HuH-7 (cell line): ENCODE measurements around the gene CDH4.

Source experiments
- DNase-seq: peaks from one replicate; pipeline ENCODE4 v3.0.0; 2011; ENCODE audit warnings: low spot score

Gene CDH4

GRCh38 chr20:61605862-61606557 lies 353.9 kb downstream of the CDH4 start:
- DNase-seq: no peak

- peak; percentile 72 for DNase-seq
Observed at GRCh38 chr20:61608275-61609085, 356.4 kb downstream of the CDH4 start.

DNA sequence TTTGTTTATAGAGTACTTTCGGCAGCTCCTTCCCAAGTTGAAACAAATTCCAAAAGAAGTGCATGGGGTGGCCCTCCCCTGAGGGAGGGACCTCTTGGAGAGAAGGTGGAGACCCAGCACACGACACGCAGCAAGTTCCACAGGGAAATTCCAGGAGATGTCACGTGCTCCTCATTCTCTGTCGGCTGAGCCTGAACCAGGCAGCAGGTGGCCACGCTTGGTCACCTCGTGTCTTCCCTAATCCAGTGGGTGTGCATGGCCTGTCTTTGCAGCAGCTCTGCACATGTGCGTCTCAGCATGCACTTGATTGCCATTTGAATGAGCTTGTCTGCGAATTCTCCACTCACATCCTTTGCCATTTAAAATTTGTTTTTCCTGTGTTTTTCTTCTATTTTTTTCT lies 357.4 kb downstream of the CDH4 start:
- DNase-seq: no peak

DNA sequence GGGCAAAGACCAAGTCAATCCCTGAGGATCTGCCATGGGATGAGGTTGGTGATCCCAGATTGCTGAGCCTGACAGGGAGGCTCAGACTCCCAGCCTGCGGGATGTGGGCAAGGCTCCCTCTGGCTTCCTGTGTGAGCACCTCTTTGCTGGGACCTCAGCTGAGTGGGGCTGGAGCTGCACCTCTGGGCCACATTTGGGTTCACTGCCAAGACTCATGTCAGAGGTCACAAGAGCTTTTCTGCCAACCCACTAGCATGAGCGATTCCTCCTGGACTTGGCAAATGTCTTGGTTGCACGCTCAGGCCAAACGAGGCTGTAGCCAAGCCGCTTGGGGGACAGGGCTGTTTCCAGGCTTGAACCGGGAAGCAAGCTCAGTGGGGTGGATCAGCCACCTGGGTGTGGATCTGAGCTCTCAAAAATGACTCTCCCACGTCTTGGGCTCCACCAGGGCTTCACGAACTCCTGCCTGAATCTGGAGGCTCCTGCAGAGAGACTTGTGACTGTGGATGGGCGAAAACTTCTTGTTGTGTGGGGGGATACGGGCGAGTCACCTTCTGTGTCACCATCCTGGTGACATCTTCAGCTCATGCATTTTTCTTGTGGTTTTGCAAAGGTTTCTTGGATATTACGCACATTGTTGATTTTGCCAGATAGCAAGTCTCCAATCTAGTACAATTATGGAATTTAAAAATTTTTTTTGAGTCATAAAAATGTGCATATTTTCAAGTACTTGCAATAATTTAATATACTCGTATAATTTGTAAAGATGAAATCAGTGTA lies 359.5 kb downstream of the CDH4 start:
- no peak for DNase-seq

- DNase-seq: no peak
Observed at GRCh38 chr20:61613917-61614705, 362.1 kb downstream of the CDH4 start.

DNA sequence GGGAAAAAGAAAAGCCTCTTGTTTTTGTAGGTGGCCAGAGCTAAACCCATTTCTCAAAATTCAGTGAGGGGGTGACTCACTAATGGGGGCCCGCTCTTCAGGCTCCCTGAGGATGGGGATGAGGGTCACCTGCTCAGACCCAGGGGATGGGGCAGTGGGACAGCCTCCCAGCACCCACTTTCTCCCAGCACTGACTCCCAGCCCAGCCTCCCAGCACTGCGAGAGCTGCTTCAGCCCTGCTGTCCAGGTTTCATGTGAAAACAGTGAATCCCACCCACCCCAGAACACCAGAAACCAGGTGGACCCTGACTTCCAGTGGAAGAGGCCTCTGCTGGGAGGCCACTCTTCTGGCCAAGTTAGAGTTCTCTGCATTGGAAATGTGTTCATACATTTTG lies 362.6 kb downstream of the CDH4 start:
- no peak for DNase-seq

GRCh38 chr20:61615806-61616205 lies 363.7 kb downstream of the CDH4 start:
- DNase-seq: no peak

DNA sequence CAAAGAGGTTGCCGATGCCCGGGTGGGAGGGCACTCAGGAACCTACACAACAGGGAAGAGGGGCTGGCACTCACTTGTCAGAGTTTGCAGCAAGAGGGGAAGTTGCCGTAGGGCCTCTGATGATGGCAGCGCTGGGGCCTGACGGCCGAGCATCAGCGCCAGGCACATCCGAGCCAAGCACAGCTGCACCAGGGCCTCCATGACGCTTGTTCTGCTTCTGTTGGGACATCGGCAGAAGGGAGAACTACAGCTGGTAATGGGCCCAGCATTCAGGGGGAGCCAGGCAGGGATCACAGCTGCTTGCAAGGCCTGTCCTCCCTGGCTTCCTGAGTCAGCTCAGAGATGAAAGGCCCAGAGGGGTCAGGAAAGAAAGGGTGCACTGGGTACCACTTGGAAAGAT lies 367.7 kb downstream of the CDH4 start:
- no peak for DNase-seq

DNA sequence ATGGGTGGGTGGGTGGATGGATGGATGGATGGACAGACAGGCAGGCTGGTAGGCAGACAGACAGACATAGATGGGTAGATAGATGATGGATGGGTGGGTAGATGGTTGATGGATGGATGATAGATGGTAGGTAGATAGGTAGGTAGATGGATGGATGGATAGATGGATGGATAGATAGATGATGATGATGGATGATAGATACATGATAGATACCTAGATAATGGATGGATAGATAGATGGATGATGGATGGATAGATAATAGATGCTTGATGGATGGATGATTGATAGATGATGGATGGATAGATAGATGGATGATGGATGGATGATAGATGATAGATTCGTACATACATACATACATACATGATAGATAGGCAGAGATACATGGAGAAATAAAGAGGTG lies 368.1 kb downstream of the CDH4 start:
- DNase-seq: no peak

DNA sequence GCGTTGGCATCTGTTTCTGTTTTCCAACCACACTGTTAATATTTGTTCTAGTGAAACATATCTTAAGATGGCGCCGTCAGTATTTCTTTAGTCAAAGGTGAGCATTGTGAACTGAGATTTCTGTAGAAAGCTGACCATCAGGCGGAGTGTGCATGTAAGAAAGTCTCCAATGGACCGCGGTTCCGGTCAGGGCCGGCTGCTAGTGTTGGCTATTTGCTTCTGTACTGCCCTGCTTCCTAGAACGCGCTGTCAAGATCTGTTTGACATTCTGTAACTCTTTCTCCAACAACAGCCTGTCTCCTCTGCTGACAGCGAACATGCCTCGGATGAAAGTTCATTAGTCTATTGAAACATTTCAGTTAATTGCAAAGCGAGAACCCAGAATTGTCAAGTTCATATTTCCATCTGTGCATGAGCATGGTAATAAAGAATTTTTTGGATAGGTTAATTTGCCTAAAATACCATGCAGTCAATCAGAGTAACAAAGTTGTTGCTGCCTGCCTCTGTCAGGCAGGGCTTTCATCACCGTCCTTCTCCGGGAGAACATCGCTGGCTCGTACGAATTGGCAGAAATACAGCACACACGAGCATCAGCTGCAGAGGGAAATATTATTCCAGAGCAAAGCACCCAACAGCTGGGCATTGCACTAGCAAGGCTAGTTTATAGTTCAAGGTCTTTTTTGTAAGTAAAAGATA lies 369.1 kb downstream of the CDH4 start:
- DNase-seq: no peak

GRCh38 chr20:61621852-61622251 lies 369.8 kb downstream of the CDH4 start:
- no peak for DNase-seq

DNA sequence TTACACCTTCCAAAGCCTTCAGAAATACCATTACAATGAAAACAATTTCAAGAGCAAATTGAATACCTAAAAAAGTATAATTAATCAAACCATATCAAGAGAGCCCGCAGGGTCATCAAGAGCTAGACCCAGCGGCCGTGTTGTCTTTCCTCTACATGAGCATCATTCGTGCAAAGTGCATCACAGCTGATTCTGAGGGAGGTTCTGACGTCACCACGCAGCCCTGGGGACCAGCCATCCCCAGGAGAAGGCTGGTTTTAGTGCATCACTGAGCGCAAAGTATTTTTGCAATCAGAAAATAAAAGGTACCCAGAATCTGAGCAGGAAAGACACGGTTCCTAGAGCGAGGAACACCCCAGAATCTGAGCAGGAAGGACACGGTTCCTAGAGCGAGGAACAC lies 371.4 kb downstream of the CDH4 start:
- no peak for DNase-seq

DNA sequence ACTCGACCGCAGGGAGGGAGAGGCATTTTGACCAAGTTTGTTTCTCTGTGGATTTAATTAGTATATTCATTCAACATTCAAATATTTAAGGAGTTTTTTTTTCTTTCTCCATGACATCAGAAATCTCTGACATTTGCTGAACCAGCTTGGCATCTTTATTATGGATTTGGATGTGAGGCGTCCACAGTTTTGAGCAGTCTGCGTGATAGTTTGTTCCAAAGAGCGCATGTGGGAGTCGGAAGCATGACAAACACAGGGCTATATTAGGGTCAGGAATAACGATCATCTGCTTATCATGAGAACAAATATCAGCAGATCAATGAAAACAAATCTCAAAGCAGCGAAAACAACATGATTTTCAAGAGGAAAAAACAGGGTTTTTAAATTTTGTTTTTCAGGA lies 373.2 kb downstream of the CDH4 start:
- DNase-seq: no peak

- DNase-seq: no peak
Observed at GRCh38 chr20:61626412-61626811, 374.4 kb downstream of the CDH4 start.

DNA sequence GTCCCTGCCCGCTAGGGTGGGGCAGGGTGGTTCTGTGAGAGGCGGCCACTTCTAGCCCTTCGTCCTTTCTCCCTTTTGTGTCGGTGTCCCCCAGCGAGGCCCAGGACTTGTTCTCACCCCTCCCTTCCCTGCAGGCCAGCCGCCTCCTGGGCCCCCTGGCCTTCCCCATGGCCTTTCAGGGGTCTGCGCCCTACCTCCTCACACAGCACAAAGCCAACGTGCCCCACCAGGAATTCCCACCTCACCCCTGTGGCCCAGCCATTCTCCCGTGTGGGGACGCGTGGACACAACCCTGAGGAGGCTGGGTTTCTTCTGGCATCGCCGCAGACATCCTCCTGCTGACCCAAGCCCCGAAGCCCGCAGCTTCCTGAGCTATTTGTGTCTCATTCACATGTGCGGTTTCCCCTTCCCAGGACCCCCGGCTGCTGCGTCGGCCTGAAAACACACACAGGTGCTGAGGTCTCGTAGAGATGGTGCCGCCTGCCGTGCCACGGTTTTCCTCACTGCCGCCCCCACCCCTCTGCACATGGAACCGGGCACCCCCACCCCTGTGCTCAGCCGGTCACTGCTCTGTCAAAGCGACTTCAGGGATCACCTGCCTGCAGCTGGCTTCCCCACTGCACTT lies 375.8 kb downstream of the CDH4 start:
- no peak for DNase-seq

GRCh38 chr20:61628480-61628879 lies 376.4 kb downstream of the CDH4 start:
- no peak for DNase-seq

GRCh38 chr20:61628901-61629601 lies 377.0 kb downstream of the CDH4 start:
- no peak for DNase-seq

DNA sequence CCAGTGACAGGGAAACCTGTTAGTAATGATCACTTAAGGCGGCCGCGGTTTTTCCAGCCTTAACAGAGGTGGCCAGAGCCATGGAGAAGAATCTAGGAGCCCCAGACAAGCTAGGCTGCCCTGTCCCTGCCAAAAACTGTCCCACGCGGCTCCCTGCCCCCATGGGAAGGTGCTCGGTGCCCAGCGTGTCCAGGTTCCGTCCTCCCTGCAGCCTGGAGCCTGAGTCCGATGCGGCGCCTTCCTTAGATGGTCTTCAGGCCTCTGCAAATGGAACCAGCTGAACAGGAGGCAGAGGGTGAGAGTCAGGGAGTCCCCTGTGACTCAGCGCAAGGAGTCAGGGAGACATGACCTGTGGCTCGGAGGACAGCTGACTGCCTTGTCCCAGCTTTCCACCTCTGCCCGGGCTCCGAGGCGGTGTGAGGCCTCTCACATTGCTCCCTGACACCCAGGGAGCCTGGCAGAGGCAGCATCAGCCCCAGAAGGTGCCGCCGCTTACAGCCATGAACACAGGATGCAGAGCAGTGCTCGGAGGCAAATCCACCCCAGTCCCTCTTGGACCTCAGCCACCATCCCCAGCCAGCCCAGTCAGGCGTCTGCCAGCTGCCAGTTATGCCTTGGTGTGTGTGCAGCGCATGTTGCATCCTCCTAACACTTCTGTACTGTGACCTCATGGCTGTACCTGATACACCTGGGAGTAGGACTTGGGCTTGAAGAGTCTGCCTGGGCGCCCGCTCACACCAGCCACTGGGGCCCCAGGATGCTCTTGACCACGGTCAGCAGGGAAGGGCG lies 377.7 kb downstream of the CDH4 start:
- DNase-seq: no peak

DNA sequence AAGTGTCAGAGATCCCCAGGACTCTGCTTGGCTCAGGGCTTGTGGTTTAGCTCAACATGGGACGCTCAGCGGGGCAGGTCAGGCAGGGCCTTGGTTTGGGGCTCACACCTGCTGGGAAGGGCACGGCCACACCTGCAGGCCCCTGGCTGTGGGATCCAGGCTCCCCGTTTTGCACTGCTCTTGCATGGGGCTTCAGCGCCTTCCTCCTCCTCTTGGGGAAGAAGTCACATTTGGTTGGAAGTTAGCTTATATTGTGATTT lies 378.3 kb downstream of the CDH4 start:
- DNase-seq: no peak

DNA sequence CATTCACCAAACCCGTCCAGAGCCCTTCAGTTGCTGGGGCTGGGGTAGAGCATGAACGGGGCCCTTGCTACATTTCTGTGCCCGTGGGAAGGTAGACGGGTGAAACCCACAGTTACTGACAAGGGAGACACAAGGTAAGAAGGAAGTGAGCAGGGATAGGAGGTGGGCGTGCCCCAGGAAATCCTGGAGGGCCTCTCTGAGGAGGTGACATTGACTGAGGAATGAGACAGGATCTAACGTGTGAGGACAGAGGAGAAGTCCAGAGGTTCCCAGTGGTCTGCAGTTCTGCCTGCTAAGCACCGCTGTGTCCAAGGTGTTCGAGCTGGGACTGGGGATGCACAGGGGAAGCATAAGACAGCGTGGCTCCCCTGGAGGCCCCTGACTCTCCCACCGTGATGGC lies 378.8 kb downstream of the CDH4 start:
- DNase-seq: no peak
